Subcutaneous abdominal adipose tissue (tissue), 5 donors: Measurements from ENCODE around the gene CLDN20.
A peak's percentile ranks its signal among the peaks of the same experiment; 100 is the strongest.
"Not testable (repeated sequence)": the region's sequence is repeated elsewhere in the genome, so short reads cannot be mapped to it uniquely, and the experiment has no call there.

Experiments
- H3K27ac ChIP-seq: one replicate; pipeline ENCODE4 v1.7.0; 2013; ENCODE audit warnings: low read depth, mild to moderate bottlenecking, inconsistent platforms, low read length, moderate library complexity
- H3K27me3 ChIP-seq, 5 donors: one replicate each; pipeline ENCODE4 v1.7.0; 2013; ENCODE audit warnings: low read length in 5 of 5, inconsistent platforms in 1 of 5; ENCODE audit not compliant: control insufficient read depth in 5 of 5, insufficient read depth in 4 of 5
- H3K36me3 ChIP-seq, 5 donors: one replicate each; pipeline ENCODE4 v1.7.0; 2013; ENCODE audit warnings: low read length in 5 of 5; ENCODE audit not compliant: control insufficient read depth in 5 of 5, insufficient read depth in 5 of 5
- H3K4me1 ChIP-seq, 5 donors: one replicate each; pipeline ENCODE4 v1.7.0; 2013; ENCODE audit warnings: low read length in 5 of 5, mild to moderate bottlenecking in 3 of 5, moderate library complexity in 1 of 5; ENCODE audit not compliant: control insufficient read depth in 5 of 5, insufficient read depth in 5 of 5
- H3K4me3 ChIP-seq, 5 donors: one replicate each; pipeline ENCODE4 v1.7.0; 2013; ENCODE audit warnings: low read length in 5 of 5, low read depth in 1 of 5
- H3K9ac ChIP-seq, 5 donors: one replicate each; pipeline ENCODE4 v1.7.0; 2013; ENCODE audit warnings: low read length in 5 of 5, mild to moderate bottlenecking in 4 of 5, moderate library complexity in 3 of 5
- H3K9me3 ChIP-seq, 5 donors: one replicate each; pipeline ENCODE4 v1.7.0; 2013; ENCODE audit warnings: low read length in 5 of 5; ENCODE audit not compliant: control insufficient read depth in 5 of 5
- donor health status: healthy.
- donor health status: healthy.
- donor health status: healthy.
- donor health status: healthy.
- donor health status: healthy.

CLDN20 gene

GRCh38 chr6:155224618-155225017 lies 39.2 kb upstream of the CLDN20 start:
- peaks cover 0 to 15% (median 13%) of the 10 kb centered on the region in 5 donors for H3K4me1 ChIP-seq
- no peaks in the 10 kb centered on the region for H3K27me3 ChIP-seq
- H3K4me3 ChIP-seq: no peak overlapping the region
- H3K9me3 ChIP-seq: no peaks in the 10 kb centered on the region
- H3K36me3 ChIP-seq: no peaks in the 10 kb centered on the region
- H3K27ac ChIP-seq: no peak overlapping the region
- H3K9ac ChIP-seq: no peak overlapping the region

GRCh38 chr6:155227046-155227445 lies 36.8 kb upstream of the CLDN20 start:
- H3K27me3 ChIP-seq: no peaks in the 10 kb centered on the region
- H3K36me3 ChIP-seq: no peaks in the 10 kb centered on the region
- no peak overlapping the region for H3K4me3 ChIP-seq
- H3K27ac ChIP-seq: no peak overlapping the region
- no peak overlapping the region for H3K9ac ChIP-seq
- H3K9me3 ChIP-seq: no peaks in the 10 kb centered on the region
- H3K4me1 ChIP-seq: peaks cover 0 to 8% (median 4%) of the 10 kb centered on the region in 5 donors

- Histone ChIP-seq H3K4me3 (peak overlapping the region in 1 of 5 donors; percentile 38), H3K27me3 (no peaks in the 10 kb centered on the region), H3K9ac (peak overlapping the region in 1 of 5 donors; percentile 6), H3K36me3 (no peaks in the 10 kb centered on the region), H3K9me3 (no peaks in the 10 kb centered on the region), H3K27ac (no peak overlapping the region), H3K4me1 (peaks cover 0 to 8% (median 4%) of the 10 kb centered on the region in 5 donors)
These were observed 35.2 kb upstream of the CLDN20 start for GRCh38 chr6:155228546-155229166.

GRCh38 chr6:155230975-155231374 lies 32.8 kb upstream of the CLDN20 start:
- H3K9ac ChIP-seq, H3K27me3 ChIP-seq, H3K27ac ChIP-seq, H3K4me1 ChIP-seq, H3K4me3 ChIP-seq, H3K36me3 ChIP-seq, H3K9me3 ChIP-seq: not testable (repeated sequence)

- Histone ChIP-seq H3K27ac (no peak overlapping the region), H3K9ac (no peak overlapping the region), H3K36me3 (no peaks in the 10 kb centered on the region), H3K9me3 (peaks cover 0 to 3% (median 0%) of the 10 kb centered on the region in 5 donors), H3K4me1 (peaks cover 0 to 8% (median 4%) of the 10 kb centered on the region in 5 donors), H3K27me3 (no peaks in the 10 kb centered on the region), H3K4me3 (no peak overlapping the region)
These were observed 31.0 kb upstream of the CLDN20 start for GRCh38 chr6:155232848-155233247.

- Histone ChIP-seq H3K9ac (no peak overlapping the region), H3K4me3 (no peak overlapping the region), H3K9me3 (peaks cover 0 to 3% (median 0%) of the 10 kb centered on the region in 5 donors), H3K36me3 (no peaks in the 10 kb centered on the region), H3K27me3 (no peaks in the 10 kb centered on the region), H3K4me1 (no peaks in the 10 kb centered on the region), H3K27ac (no peak overlapping the region)
These were observed 29.6 kb upstream of the CLDN20 start for GRCh38 chr6:155234167-155234566.

- Histone ChIP-seq H3K4me3 (no peak overlapping the region), H3K9me3 (peaks cover 0 to 3% (median 0%) of the 10 kb centered on the region in 5 donors), H3K4me1 (no peaks in the 10 kb centered on the region), H3K36me3 (no peaks in the 10 kb centered on the region), H3K27ac (no peak overlapping the region), H3K9ac (no peak overlapping the region), H3K27me3 (peaks cover 0 to 3% (median 0%) of the 10 kb centered on the region in 5 donors)
These were observed 29.1 kb upstream of the CLDN20 start for GRCh38 chr6:155234687-155235086.

GRCh38 chr6:155235087-155235486 lies 28.7 kb upstream of the CLDN20 start:
- H3K4me3 ChIP-seq: no peak overlapping the region
- H3K9me3 ChIP-seq: peaks cover 0 to 3% (median 0%) of the 10 kb centered on the region in 5 donors
- peaks cover 0 to 3% (median 0%) of the 10 kb centered on the region in 5 donors for H3K27me3 ChIP-seq
- H3K9ac ChIP-seq: no peak overlapping the region
- H3K27ac ChIP-seq: no peak overlapping the region
- H3K36me3 ChIP-seq: no peaks in the 10 kb centered on the region
- no peaks in the 10 kb centered on the region for H3K4me1 ChIP-seq

GRCh38 chr6:155237613-155238012 lies 26.2 kb upstream of the CLDN20 start:
- Histone ChIP-seq H3K4me3 (no peak overlapping the region), H3K9ac (no peak overlapping the region), H3K4me1 (no peaks in the 10 kb centered on the region), H3K9me3 (peaks cover 0 to 3% (median 0%) of the 10 kb centered on the region in 5 donors), H3K27ac (no peak overlapping the region), H3K36me3 (no peaks in the 10 kb centered on the region), H3K27me3 (peaks cover 0 to 3% (median 0%) of the 10 kb centered on the region in 5 donors)

- Histone ChIP-seq H3K9ac (no peak overlapping the region), H3K4me1 (no peaks in the 10 kb centered on the region), H3K27me3 (peaks cover 0 to 3% (median 0%) of the 10 kb centered on the region in 5 donors), H3K36me3 (no peaks in the 10 kb centered on the region), H3K9me3 (peaks cover 0 to 3% (median 0%) of the 10 kb centered on the region in 5 donors), H3K27ac (no peak overlapping the region), H3K4me3 (no peak overlapping the region)
These were observed 22.8 kb upstream of the CLDN20 start for GRCh38 chr6:155240905-155241600.
